GM19023 (cell line): ENCODE data around the gene RASAL2.
"Not testable (repeated sequence)": the region's sequence is repeated elsewhere in the genome, so short reads cannot be mapped to it uniquely, and the experiment has no call there.

ENCODE experiments used
- ATAC-seq: cut with Tn5 transposase; IDR thresholded peaks from one replicate; pipeline ENCODE4 v1.9.1; 2021; ENCODE audit warnings: mild to moderate bottlenecking, moderate library complexity; ENCODE audit not compliant: unreplicated experiment

The RASAL2 gene

GRCh38 chr1:178220094-178220493, 126.2 kb downstream of the RASAL2 start:
- no peak for ATAC-seq

GRCh38 chr1:178223289-178223688, 129.4 kb downstream of the RASAL2 start:
- ATAC-seq, result no peak

GRCh38 chr1:178224358-178224757, 130.5 kb downstream of the RASAL2 start:
- ATAC-seq, result no peak

GRCh38 chr1:178230881-178231409, 137.0 kb downstream of the RASAL2 start:
- no peak for ATAC-seq

- no peak for ATAC-seq
Observed at GRCh38 chr1:178232108-178232507, 138.2 kb downstream of the RASAL2 start.

- no peak for ATAC-seq
Observed at GRCh38 chr1:178232949-178233348, 139.0 kb downstream of the RASAL2 start.

- ATAC-seq, result no peak
Observed at GRCh38 chr1:178237121-178237520, 143.2 kb downstream of the RASAL2 start.

GRCh38 chr1:178238722-178239510, 145.0 kb downstream of the RASAL2 start:
- no peak for ATAC-seq

- ATAC-seq, result no peak
Observed at GRCh38 chr1:178241057-178241456, 147.2 kb downstream of the RASAL2 start.

- ATAC-seq, result no peak
Observed at GRCh38 chr1:178241837-178242236, 147.9 kb downstream of the RASAL2 start.

- ATAC-seq, result no peak
Observed at GRCh38 chr1:178243119-178243518, 149.2 kb downstream of the RASAL2 start.

- no peak for ATAC-seq
Observed at GRCh38 chr1:178243890-178244289, 150.0 kb downstream of the RASAL2 start.

GRCh38 chr1:178248284-178248683, 154.4 kb downstream of the RASAL2 start:
- ATAC-seq, result not testable (repeated sequence)

GRCh38 chr1:178253581-178253980, 159.7 kb downstream of the RASAL2 start:
- ATAC-seq, result not testable (repeated sequence)

- ATAC-seq, result no peak
Observed at GRCh38 chr1:178254433-178254832, 160.5 kb downstream of the RASAL2 start.

GRCh38 chr1:178258536-178258935, 164.6 kb downstream of the RASAL2 start:
- no peak for ATAC-seq

- no peak for ATAC-seq
Observed at GRCh38 chr1:178262120-178262500, 168.2 kb downstream of the RASAL2 start.

GRCh38 chr1:178263341-178263740, 169.4 kb downstream of the RASAL2 start:
- no peak for ATAC-seq

- ATAC-seq, result no peak
Observed at GRCh38 chr1:178266113-178266512, 172.2 kb downstream of the RASAL2 start.

- ATAC-seq, result no peak
Observed at GRCh38 chr1:178266619-178267066, 172.7 kb downstream of the RASAL2 start.

GRCh38 chr1:178267646-178268094, 173.8 kb downstream of the RASAL2 start:
- ATAC-seq, result no peak

GRCh38 chr1:178271471-178271870, 177.6 kb downstream of the RASAL2 start:
- ATAC-seq, result no peak
